SK-N-SH treated with all-trans-retinoic acid at 6 μM for 48 hours (cell line): Measurements from ENCODE around the gene SP3.

Experiments used
- ATAC-seq: fragments of 200-7000 bp; cut with Tn5 transposase; 3 replicates; pipeline ENCODE4 v1.9.1; 2020; ENCODE audit warnings: mild to moderate bottlenecking, moderate library complexity
- ARNTL ChIP-seq: fragments of 450-650 bp; formaldehyde crosslinking; IDR thresholded peaks from 2 replicates; pipeline ENCODE4 v1.5.0; 2020; ENCODE audit warnings: low read depth, mild to moderate bottlenecking, moderate library complexity, borderline replicate concordance
- BACH2 ChIP-seq: fragments of 250-450 bp; sonication (Bioruptor Pico); IDR thresholded peaks from 2 replicates; pipeline ENCODE4 v1.9.0; 2021; ENCODE audit warnings: mild to moderate bottlenecking, borderline replicate concordance
- CSDC2 ChIP-seq: fragments of 250-450 bp; sonication (Bioruptor Pico); IDR thresholded peaks from 2 replicates; pipeline ENCODE4 v1.5.0; 2020; ENCODE audit warnings: mild to moderate bottlenecking, moderate library complexity
- ESRRG ChIP-seq: fragments of 250-450 bp; sonication (Bioruptor Pico); IDR thresholded peaks from 2 replicates; pipeline ENCODE4 v1.6.1; 2021; ENCODE audit warnings: mild to moderate bottlenecking
- GLIS3 ChIP-seq: fragments of 250-450 bp; sonication (Bioruptor Pico); IDR thresholded peaks from 2 replicates; pipeline ENCODE4 v1.5.0; 2020; ENCODE audit warnings: mild to moderate bottlenecking, moderate library complexity
- ISL1 ChIP-seq: fragments of 250-450 bp; sonication (Bioruptor Pico); IDR thresholded peaks from 2 replicates; pipeline ENCODE4 v2.1.2; 2022; ENCODE audit warnings: mild to moderate bottlenecking, moderate library complexity
- OSR1 ChIP-seq: fragments of 250-450 bp; sonication (Bioruptor Pico); IDR thresholded peaks from 2 replicates; pipeline ENCODE4 v1.8.0; 2022; ENCODE audit warnings: moderate library complexity, mild to moderate bottlenecking, inconsistent platforms
- PATZ1 ChIP-seq: fragments of 250-450 bp; sonication (Bioruptor Pico); IDR thresholded peaks from 2 replicates; pipeline ENCODE4 v1.8.0; 2020; ENCODE audit warnings: mild to moderate bottlenecking, moderate library complexity, borderline replicate concordance
- POU6F1 ChIP-seq: fragments of 250-450 bp; sonication (Bioruptor Pico); IDR thresholded peaks from 2 replicates; pipeline ENCODE4 v1.8.0; 2021; ENCODE audit warnings: low read depth, mild to moderate bottlenecking, moderate library complexity, borderline replicate concordance
- PPARA ChIP-seq: fragments of 250-450 bp; sonication (Bioruptor Pico); IDR thresholded peaks from 2 replicates; pipeline ENCODE4 v1.5.0; 2020; ENCODE audit warnings: mild to moderate bottlenecking, borderline replicate concordance
- RARB ChIP-seq: fragments of 250-450 bp; sonication (Bioruptor Pico); IDR thresholded peaks from 2 replicates; pipeline ENCODE4 v1.8.0; 2021; ENCODE audit warnings: mild to moderate bottlenecking, moderate library complexity
- SNAI2 ChIP-seq: fragments of 250-450 bp; sonication (Bioruptor Pico); IDR thresholded peaks from 2 replicates; pipeline ENCODE4 v1.5.0; 2020; ENCODE audit warnings: mild to moderate bottlenecking, moderate library complexity
- TCF4 ChIP-seq: fragments of 250-450 bp; sonication (Bioruptor Pico); IDR thresholded peaks from 2 replicates; pipeline ENCODE4 v1.8.0; 2021; ENCODE audit warnings: mild to moderate bottlenecking, moderate library complexity, borderline replicate concordance
- TOX ChIP-seq: fragments of 250-450 bp; sonication (Bioruptor Pico); IDR thresholded peaks from 2 replicates; pipeline ENCODE4 v1.8.0; 2021; ENCODE audit warnings: mild to moderate bottlenecking, moderate library complexity, borderline replicate concordance
- ZC3H10 ChIP-seq: fragments of 250-450 bp; sonication (Bioruptor Pico); IDR thresholded peaks from 2 replicates; pipeline ENCODE4 v1.5.1; 2021; ENCODE audit warnings: mild to moderate bottlenecking, moderate library complexity
- ZFP3 ChIP-seq: fragments of 250-450 bp; sonication (Bioruptor Pico); IDR thresholded peaks from 2 replicates; pipeline ENCODE4 v1.5.0; 2020; ENCODE audit warnings: mild to moderate bottlenecking, moderate library complexity
- ZFP30 ChIP-seq: fragments of 450-650 bp; formaldehyde crosslinking; IDR thresholded peaks from 2 replicates; pipeline ENCODE4 v1.5.0; 2022; ENCODE audit warnings: mild to moderate bottlenecking, moderate library complexity
- ZNF70 ChIP-seq: fragments of 450-650 bp; formaldehyde crosslinking; IDR thresholded peaks from 2 replicates; pipeline ENCODE4 v1.5.0; 2020; ENCODE audit warnings: mild to moderate bottlenecking, moderate library complexity
- ZNF8 ChIP-seq: fragments of 450-650 bp; formaldehyde crosslinking; IDR thresholded peaks from 2 replicates; pipeline ENCODE4 v1.5.0; 2020; ENCODE audit warnings: mild to moderate bottlenecking, moderate library complexity
- TF ChIP-seq, protein P1 (sequence below): fragments of 250-450 bp; sonication (Bioruptor Pico); IDR thresholded peaks from 2 replicates; pipeline ENCODE4 v1.5.0; 2020; ENCODE audit warnings: mild to moderate bottlenecking, moderate library complexity
- TF ChIP-seq, protein P2 (sequence below): fragments of 250-450 bp; sonication (Bioruptor Pico); IDR thresholded peaks from 2 replicates; pipeline ENCODE4 v1.5.1; 2020; ENCODE audit warnings: low read depth, mild to moderate bottlenecking, moderate library complexity
- TF ChIP-seq, protein P3 (sequence below): fragments of 250-450 bp; sonication (Bioruptor Pico); IDR thresholded peaks from 2 replicates; pipeline ENCODE4 v1.5.1; 2021; ENCODE audit warnings: mild to moderate bottlenecking, moderate library complexity

The SP3 gene

DNA sequence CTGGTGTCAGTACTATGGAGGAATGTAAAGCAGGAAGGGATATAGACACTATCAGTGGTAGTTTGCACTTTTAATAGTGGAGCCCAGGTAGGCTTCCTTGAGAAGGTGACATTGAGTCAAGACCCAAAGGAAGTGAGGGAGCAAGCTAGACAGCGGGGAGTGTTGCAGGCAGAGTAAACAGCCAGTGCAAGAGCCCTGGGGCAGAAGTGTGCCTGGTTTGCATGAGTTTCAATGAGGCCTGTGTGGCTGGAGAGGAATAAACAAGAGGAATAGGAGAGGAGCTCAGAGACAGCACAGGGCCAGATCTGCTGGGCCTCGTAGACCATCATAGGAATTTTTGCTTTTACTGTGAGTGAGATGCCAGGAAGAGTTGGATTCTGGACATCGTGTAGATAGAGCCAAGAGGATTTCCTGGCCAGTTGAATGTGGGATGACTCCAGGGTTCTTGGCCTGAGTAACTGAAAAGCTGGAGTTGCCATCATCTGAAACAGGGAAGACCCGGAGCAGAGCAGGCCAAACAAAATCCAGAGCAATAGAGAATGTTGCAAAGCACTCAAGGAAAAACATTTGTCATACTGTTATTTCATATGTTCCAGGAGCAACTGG is 102.5 kb downstream of the SP3 start (continued):
- TF ChIP-seq PATZ1 (no peak), ISL1 (CRISPR knock-in tag) (no peak), GLIS3 (CRISPR knock-in tag) (no peak), RARB (CRISPR knock-in tag) (no peak), BACH2 (CRISPR knock-in tag) (no peak), ZC3H10 (CRISPR knock-in tag) (no peak), SNAI2 (CRISPR knock-in tag) (no peak)
- TF ChIP-seq, protein P1, sequence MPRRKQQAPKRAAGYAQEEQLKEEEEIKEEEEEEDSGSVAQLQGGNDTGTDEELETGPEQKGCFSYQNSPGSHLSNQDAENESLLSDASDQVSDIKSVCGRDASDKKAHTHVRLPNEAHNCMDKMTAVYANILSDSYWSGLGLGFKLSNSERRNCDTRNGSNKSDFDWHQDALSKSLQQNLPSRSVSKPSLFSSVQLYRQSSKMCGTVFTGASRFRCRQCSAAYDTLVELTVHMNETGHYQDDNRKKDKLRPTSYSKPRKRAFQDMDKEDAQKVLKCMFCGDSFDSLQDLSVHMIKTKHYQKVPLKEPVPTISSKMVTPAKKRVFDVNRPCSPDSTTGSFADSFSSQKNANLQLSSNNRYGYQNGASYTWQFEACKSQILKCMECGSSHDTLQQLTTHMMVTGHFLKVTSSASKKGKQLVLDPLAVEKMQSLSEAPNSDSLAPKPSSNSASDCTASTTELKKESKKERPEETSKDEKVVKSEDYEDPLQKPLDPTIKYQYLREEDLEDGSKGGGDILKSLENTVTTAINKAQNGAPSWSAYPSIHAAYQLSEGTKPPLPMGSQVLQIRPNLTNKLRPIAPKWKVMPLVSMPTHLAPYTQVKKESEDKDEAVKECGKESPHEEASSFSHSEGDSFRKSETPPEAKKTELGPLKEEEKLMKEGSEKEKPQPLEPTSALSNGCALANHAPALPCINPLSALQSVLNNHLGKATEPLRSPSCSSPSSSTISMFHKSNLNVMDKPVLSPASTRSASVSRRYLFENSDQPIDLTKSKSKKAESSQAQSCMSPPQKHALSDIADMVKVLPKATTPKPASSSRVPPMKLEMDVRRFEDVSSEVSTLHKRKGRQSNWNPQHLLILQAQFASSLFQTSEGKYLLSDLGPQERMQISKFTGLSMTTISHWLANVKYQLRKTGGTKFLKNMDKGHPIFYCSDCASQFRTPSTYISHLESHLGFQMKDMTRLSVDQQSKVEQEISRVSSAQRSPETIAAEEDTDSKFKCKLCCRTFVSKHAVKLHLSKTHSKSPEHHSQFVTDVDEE, result no peak

DNA sequence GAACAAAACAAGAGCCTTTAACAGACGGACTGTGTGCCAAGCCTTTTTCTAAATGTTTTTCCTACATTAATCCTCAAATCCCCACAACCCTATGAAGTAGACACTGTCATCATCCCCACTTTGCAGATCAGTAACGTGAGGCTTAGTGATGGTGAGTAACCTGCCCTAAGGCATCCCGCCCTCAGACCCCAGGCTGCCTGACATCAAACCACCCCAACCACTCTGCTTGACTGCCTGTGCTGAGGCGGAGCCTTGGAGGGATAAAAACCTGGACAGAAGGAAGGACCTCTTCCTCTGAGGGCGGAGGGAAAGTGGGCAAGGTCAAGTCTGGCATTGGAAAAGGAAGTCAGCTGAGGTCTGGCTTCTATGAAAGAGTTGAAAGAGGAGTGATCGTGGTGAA is 104.6 kb downstream of the SP3 start:
- no peak for ATAC-seq
- TF ChIP-seq TCF4 (CRISPR knock-in tag) (no peak), ZC3H10 (CRISPR knock-in tag) (no peak), OSR1 (no peak), TOX (CRISPR knock-in tag) (no peak), ESRRG (CRISPR knock-in tag) (no peak), POU6F1 (CRISPR knock-in tag) (no peak), RARB (CRISPR knock-in tag) (no peak), PPARA (CRISPR knock-in tag) (no peak)

- ATAC-seq, result no peak
- TF ChIP-seq, protein P2, sequence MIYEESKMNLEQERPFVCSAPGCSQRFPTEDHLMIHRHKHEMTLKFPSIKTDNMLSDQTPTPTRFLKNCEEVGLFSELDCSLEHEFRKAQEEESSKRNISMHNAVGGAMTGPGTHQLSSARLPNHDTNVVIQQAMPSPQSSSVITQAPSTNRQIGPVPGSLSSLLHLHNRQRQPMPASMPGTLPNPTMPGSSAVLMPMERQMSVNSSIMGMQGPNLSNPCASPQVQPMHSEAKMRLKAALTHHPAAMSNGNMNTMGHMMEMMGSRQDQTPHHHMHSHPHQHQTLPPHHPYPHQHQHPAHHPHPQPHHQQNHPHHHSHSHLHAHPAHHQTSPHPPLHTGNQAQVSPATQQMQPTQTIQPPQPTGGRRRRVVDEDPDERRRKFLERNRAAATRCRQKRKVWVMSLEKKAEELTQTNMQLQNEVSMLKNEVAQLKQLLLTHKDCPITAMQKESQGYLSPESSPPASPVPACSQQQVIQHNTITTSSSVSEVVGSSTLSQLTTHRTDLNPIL (CRISPR knock-in tag), result no peak
- TF ChIP-seq SNAI2 (CRISPR knock-in tag) (no peak), PPARA (CRISPR knock-in tag) (no peak), TCF4 (CRISPR knock-in tag) (no peak), POU6F1 (CRISPR knock-in tag) (no peak), ZNF8 (CRISPR knock-in tag) (no peak), ZNF70 (CRISPR knock-in tag) (no peak), ARNTL (no peak), OSR1 (no peak), ESRRG (CRISPR knock-in tag) (no peak), RARB (CRISPR knock-in tag) (no peak), ZFP3 (CRISPR knock-in tag) (no peak), CSDC2 (no peak), ZFP30 (CRISPR knock-in tag) (no peak), GLIS3 (CRISPR knock-in tag) (no peak)
- TF ChIP-seq, protein P1, result no peak
- TF ChIP-seq, protein P3, sequence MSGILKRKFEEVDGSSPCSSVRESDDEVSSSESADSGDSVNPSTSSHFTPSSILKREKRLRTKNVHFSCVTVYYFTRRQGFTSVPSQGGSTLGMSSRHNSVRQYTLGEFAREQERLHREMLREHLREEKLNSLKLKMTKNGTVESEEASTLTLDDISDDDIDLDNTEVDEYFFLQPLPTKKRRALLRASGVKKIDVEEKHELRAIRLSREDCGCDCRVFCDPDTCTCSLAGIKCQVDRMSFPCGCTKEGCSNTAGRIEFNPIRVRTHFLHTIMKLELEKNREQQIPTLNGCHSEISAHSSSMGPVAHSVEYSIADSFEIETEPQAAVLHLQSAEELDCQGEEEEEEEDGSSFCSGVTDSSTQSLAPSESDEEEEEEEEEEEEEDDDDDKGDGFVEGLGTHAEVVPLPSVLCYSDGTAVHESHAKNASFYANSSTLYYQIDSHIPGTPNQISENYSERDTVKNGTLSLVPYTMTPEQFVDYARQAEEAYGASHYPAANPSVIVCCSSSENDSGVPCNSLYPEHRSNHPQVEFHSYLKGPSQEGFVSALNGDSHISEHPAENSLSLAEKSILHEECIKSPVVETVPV (CRISPR knock-in tag), result no peak
- TF ChIP-seq, all 23 proteins: peak for 0
These were observed 105.1 kb downstream of the SP3 start for GRCh38 chr2:173860082-173860481.
